ENCODE data around the gene CXCL17.

The CXCL17 gene

GRCh38 chr19:42396381-42397262 lies 46.1 kb downstream of the CXCL17 start:
- Histone ChIP-seq H3K36me3 (ENCODE audit: insufficient read depth, low read length) (no peaks in the 10 kb centered on the region), H3K27ac (ENCODE audit: low read depth, low read length) (peak overlapping the region; percentile 84), H3K27me3 (ENCODE audit: insufficient read depth, low read length) (no peaks in the 10 kb centered on the region), H3K4me3 (ENCODE audit: low read depth, low read length) (peak overlapping the region; percentile 98), H3K4me1 (ENCODE audit: control insufficient read depth, insufficient read depth, low read length, unreplicated experiment) (peaks cover 8% of the 10 kb centered on the region), H3K79me2 (ENCODE audit: control insufficient read depth, insufficient read depth, low read length, unreplicated experiment) (peaks cover 3% of the 10 kb centered on the region), H2AFZ (ENCODE audit: low read length, unreplicated experiment) (peak overlapping the region; percentile 93)

- Histone ChIP-seq H3K27me3 (ENCODE audit: insufficient read depth, low read length) (peaks cover 6% of the 10 kb centered on the region), H3K4me1 (ENCODE audit: control insufficient read depth, insufficient read depth, low read length, unreplicated experiment) (peaks cover 8% of the 10 kb centered on the region), H3K4me3 (ENCODE audit: low read depth, low read length) (no peak overlapping the region), H3K27ac (ENCODE audit: low read depth, low read length) (no peak overlapping the region), H2AFZ (ENCODE audit: low read length, unreplicated experiment) (no peak overlapping the region), H3K79me2 (ENCODE audit: control insufficient read depth, insufficient read depth, low read length, unreplicated experiment) (peaks cover 3% of the 10 kb centered on the region), H3K36me3 (ENCODE audit: insufficient read depth, low read length) (no peaks in the 10 kb centered on the region)
Measured at GRCh38 chr19:42394751-42395150, 48.0 kb downstream of the CXCL17 start.

- no peaks in the 10 kb centered on the region for H3K79me2 ChIP-seq (ENCODE audit: control insufficient read depth, insufficient read depth, low read length, unreplicated experiment)
- H3K4me1 ChIP-seq (ENCODE audit: control insufficient read depth, insufficient read depth, low read length, unreplicated experiment), result peaks cover 3% of the 10 kb centered on the region
- H3K27ac ChIP-seq (ENCODE audit: low read depth, low read length), result no peak overlapping the region
- H2AFZ ChIP-seq (ENCODE audit: low read length, unreplicated experiment), result no peak overlapping the region
- no peaks in the 10 kb centered on the region for H3K36me3 ChIP-seq (ENCODE audit: insufficient read depth, low read length)
- H3K27me3 ChIP-seq (ENCODE audit: insufficient read depth, low read length), result peaks cover 8% of the 10 kb centered on the region
- H3K4me3 ChIP-seq (ENCODE audit: low read depth, low read length), result no peak overlapping the region
Measured at GRCh38 chr19:42392165-42392564, 50.6 kb downstream of the CXCL17 start.

- H3K36me3 ChIP-seq (ENCODE audit: insufficient read depth, low read length), result no peaks in the 10 kb centered on the region
- no peak within 1 kb of the TSS for H3K27ac ChIP-seq (ENCODE audit: low read depth, low read length)
- no peak within 1 kb of the TSS for H3K4me3 ChIP-seq (ENCODE audit: low read depth, low read length)
- no peaks in the 10 kb centered on the region for H3K79me2 ChIP-seq (ENCODE audit: control insufficient read depth, insufficient read depth, low read length, unreplicated experiment)
- no peaks in the 10 kb centered on the region for H3K4me1 ChIP-seq (ENCODE audit: control insufficient read depth, insufficient read depth, low read length, unreplicated experiment)
- no peak within 1 kb of the TSS for H2AFZ ChIP-seq (ENCODE audit: low read length, unreplicated experiment)
- H3K27me3 ChIP-seq (ENCODE audit: insufficient read depth, low read length), result peaks cover 8% of the 10 kb centered on the region
Measured at GRCh38 chr19:42389899-42390298, 52.8 kb downstream of the CXCL17 start, which contains the start of gene CNFN. Gene CNFN, minus strand, starts transcription at chr19:42390297. Its CDS starts 1,260 bp downstream, at chr19:42389037.

GRCh38 chr19:42388851-42389489 lies 53.8 kb downstream of the CXCL17 start:
- Histone ChIP-seq H3K4me3 (ENCODE audit: low read depth, low read length) (no peak overlapping the region), H3K27ac (ENCODE audit: low read depth, low read length) (no peak overlapping the region), H3K79me2 (ENCODE audit: control insufficient read depth, insufficient read depth, low read length, unreplicated experiment) (no peaks in the 10 kb centered on the region), H3K27me3 (ENCODE audit: insufficient read depth, low read length) (peaks cover 8% of the 10 kb centered on the region), H2AFZ (ENCODE audit: low read length, unreplicated experiment) (no peak overlapping the region), H3K4me1 (ENCODE audit: control insufficient read depth, insufficient read depth, low read length, unreplicated experiment) (no peaks in the 10 kb centered on the region), H3K36me3 (ENCODE audit: insufficient read depth, low read length) (no peaks in the 10 kb centered on the region)

- Histone ChIP-seq H3K79me2 (ENCODE audit: control insufficient read depth, insufficient read depth, low read length, unreplicated experiment) (no peaks in the 10 kb centered on the region), H3K4me1 (ENCODE audit: control insufficient read depth, insufficient read depth, low read length, unreplicated experiment) (no peaks in the 10 kb centered on the region), H3K27ac (ENCODE audit: low read depth, low read length) (no peak overlapping the region), H3K36me3 (ENCODE audit: insufficient read depth, low read length) (no peaks in the 10 kb centered on the region), H3K27me3 (ENCODE audit: insufficient read depth, low read length) (peaks cover 8% of the 10 kb centered on the region), H2AFZ (ENCODE audit: low read length, unreplicated experiment) (peak overlapping the region; percentile 25), H3K4me3 (ENCODE audit: low read depth, low read length) (peak overlapping the region; percentile 63)
Measured at GRCh38 chr19:42386974-42387707, 55.6 kb downstream of the CXCL17 start.

GRCh38 chr19:42380155-42380554 lies 62.6 kb downstream of the CXCL17 start:
- Histone ChIP-seq H3K79me2 (ENCODE audit: control insufficient read depth, insufficient read depth, low read length, unreplicated experiment) (no peaks in the 10 kb centered on the region), H3K27ac (ENCODE audit: low read depth, low read length) (no peak overlapping the region), H3K4me3 (ENCODE audit: low read depth, low read length) (no peak overlapping the region), H3K36me3 (ENCODE audit: insufficient read depth, low read length) (no peaks in the 10 kb centered on the region), H3K4me1 (ENCODE audit: control insufficient read depth, insufficient read depth, low read length, unreplicated experiment) (no peaks in the 10 kb centered on the region), H2AFZ (ENCODE audit: low read length, unreplicated experiment) (no peak overlapping the region), H3K27me3 (ENCODE audit: insufficient read depth, low read length) (0 out of 2 replicates have a peak, but pooled peaks cover 5% of the 10 kb centered on the region)
